Measurements from ENCODE around the gene CENPX.

GRCh38 chr17:82056729-82057621 lies 34.3 kb upstream of the CENPX start:
- no peak for TF ChIP-seq EZH2phosphoT487 (IDR thresholded peaks at IDR 0.05; ENCODE audit: low read depth)
- TF ChIP-seq, protein P1, sequence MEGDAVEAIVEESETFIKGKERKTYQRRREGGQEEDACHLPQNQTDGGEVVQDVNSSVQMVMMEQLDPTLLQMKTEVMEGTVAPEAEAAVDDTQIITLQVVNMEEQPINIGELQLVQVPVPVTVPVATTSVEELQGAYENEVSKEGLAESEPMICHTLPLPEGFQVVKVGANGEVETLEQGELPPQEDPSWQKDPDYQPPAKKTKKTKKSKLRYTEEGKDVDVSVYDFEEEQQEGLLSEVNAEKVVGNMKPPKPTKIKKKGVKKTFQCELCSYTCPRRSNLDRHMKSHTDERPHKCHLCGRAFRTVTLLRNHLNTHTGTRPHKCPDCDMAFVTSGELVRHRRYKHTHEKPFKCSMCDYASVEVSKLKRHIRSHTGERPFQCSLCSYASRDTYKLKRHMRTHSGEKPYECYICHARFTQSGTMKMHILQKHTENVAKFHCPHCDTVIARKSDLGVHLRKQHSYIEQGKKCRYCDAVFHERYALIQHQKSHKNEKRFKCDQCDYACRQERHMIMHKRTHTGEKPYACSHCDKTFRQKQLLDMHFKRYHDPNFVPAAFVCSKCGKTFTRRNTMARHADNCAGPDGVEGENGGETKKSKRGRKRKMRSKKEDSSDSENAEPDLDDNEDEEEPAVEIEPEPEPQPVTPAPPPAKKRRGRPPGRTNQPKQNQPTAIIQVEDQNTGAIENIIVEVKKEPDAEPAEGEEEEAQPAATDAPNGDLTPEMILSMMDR (IDR thresholded peaks at IDR 0.05; ENCODE audit: low read depth, low read length): no peak

Measured in OCI-LY3 (cell line).